ENCODE data around the gene SARS1.
"Not testable (repeated sequence)": the region's sequence is repeated elsewhere in the genome, so short reads cannot be mapped to it uniquely, and the experiment has no call there.

Gene SARS1

DNA sequence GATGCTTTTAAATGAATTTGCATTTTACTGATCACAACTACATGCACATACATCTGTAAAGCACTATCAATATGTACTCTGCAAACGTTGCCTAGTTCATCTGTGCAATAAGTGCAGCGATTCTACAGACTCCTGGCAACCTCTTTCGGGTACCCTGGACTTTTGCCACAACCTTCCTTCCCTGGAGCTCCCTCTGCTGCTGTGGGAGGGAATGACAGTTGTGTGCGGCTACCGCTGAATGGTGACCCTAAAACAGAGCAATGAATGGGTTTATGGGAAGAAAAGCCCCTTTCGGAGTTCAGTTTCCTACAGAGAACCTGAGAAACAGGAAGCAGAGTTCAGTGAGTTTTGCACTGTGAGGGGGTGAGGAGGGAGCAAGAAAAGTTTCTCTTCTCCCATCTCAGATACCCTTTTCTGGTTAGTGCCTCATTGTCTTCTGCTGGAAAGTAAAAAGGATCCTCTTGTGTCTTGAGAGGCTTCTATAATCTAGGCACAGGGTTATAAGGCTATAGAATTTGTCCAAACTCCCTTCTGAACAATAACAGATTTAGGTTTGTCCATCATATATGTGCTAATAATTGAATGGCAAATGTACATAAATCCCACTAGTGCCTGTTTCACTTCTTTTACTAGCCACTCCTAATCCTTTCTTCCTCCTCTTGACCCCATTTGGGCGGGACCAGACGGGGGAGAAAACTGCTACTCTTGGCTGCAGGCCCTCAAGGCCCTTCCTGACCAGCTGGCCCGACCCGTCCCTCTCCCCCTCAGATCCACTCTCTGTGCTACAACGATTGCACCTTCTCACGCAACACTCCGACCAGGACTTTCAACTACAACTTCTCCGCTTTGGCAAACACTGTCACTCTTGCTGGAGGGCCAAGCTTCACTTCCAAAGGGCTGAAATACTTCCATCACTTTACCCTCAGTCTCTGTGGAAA lies 19.8 kb upstream of the SARS1 start:
- no peak for DNase-seq (ENCODE audit: low read depth)

DNA sequence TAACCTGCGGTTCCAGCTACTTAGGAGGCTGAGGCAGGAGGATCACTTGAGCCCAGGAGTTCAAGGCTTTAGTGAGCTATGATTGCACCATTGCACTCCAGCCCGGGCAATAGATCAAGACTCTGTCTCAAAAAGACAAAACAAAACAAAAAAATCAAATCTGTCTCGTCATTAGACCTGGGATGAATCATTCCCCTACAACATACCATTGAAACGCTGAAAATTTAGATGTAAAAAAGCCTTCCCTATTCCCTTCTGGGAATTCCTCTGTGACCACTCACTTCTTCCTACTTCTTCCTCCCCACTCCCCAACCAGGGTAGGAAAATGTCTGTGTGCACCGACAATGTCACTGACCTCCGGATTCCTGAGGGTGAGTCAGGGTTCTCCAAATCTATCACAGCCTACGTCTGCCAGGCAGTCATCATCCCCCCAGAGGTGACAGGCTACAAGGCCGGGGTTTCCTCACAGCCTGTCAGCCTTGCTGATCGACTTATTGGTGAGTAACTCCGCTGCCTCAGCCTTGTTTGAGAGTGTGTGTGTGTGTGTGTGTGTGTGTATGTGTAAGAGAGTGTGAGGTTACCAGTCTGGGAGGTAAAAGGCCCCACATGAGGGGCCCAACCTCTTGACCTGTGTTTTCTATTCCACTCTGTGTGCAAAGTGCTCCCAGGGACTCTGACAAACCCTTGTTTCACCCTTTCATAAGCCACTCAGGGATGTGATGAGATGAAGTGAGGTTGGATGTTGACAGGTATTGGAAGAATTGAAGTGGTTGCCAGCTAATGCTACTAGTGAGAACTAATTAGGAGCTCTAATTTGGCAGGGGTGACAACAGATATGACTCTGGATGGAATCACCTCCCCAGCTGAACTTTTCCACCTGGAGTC lies 16.3 kb upstream of the SARS1 start:
- peak; percentile 99 for DNase-seq (ENCODE audit: low read depth)

DNA sequence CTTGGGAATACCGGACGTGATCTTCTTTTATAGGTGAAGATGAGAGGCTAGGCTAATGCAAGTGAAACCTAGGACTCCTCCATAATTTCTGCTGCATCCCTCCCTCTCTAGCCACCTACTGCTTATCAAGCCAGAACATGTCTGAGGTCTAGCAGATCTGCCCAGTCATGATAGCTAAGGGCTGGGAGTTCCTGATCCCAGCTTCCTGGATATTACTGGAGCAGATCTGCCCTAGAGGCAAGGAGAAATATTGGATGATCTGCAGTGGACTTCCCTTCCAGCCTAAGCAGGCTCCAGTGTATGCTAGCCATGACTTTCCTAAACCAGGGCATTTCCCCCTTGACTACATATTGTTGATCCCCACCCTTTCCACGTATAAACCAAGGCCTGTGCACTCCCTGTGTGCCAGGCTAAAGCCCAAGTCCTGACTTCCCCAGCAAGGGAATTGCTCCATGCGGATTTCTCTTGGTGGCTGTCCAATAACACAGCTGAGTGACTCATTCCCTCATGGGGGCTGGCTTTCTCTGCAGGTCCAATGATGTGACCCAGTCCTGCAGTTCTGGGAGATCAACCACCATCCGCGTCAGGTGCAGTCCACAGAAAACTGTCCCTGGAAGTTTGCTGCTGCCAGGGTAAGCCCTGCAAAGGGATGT lies 15.5 kb upstream of the SARS1 start:
- DNase-seq (ENCODE audit: low read depth), result no peak

GRCh38 chr1:109198745-109199144 lies 15.0 kb upstream of the SARS1 start:
- no peak for DNase-seq (ENCODE audit: low read depth)

DNA sequence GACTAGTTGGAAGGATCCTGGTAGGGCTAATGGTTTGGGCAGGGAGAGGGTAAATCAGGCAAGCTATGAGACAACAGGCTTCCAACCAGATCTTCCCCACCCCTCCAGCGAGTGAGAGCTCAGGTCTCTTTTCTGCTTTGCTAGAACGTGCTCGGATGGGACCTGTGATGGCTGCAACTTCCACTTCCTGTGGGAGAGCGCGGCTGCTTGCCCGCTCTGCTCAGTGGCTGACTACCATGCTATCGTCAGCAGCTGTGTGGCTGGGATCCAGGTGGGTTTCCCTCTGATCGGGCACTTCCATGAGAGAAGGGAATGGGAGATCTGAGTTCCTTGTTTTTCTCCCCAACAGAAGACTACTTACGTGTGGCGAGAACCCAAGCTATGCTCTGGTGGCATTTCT lies 14.0 kb upstream of the SARS1 start:
- DNase-seq (ENCODE audit: low read depth), result no peak

- DNase-seq (ENCODE audit: low read depth), result no peak
Observed at GRCh38 chr1:109201123-109201703, 12.5 kb upstream of the SARS1 start.

GRCh38 chr1:109204484-109204883 lies 9.2 kb upstream of the SARS1 start:
- DNase-seq (ENCODE audit: low read depth), result no peak

- DNase-seq (ENCODE audit: low read depth), result no peak
Observed at GRCh38 chr1:109206339-109206738, 7.4 kb upstream of the SARS1 start.

- no peak for DNase-seq (ENCODE audit: low read depth)
Observed at GRCh38 chr1:109207467-109208103, 6.1 kb upstream of the SARS1 start.

DNA sequence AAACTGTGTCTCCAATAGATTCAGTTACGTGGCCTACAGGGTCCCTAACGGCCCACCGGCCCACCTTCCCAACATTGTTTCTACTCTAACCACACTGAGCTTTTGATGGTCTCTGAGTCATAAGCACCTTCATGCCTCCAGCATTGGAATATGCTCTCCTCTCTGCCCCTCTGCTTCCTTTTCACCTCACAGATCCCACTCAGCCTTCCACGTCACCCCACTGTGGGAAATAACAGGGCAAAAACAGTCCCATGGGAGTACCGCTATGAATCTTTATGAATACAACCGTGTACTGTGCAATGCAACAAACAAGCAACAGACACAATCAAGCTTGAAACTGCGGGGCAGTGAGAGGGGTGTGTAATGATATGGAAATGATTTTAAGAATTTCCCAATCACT lies 5.3 kb upstream of the SARS1 start:
- DNase-seq (ENCODE audit: low read depth), result no peak

DNA sequence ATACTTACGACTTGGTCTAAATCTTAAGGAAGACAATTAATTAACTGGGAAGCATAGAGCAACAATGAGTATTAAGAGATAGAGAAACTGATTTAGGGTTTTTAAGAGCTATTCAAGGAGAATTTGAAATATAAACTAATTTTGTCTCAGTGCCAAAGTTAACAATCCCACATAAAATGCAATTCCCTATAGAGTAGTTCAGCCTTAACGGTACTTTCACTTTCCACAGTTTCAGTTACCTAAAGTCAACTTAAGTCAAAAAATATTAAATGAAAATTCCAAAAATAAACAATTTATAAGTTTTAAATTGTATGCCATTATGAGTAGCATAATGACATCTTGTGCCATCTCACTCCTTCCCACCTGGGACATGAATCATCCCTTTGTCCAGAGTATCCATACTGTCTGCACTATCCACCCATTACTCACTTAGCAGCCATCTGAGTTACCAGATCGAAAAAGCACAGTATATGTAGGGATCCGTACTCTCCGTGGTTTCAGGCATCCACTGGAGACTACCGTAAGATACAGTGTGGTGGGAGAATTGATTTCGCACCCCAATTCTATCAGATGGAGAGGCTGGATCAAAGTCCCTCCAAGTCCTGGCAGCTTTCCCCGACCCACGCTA lies 4.8 kb upstream of the SARS1 start:
- DNase-seq (ENCODE audit: low read depth), result no peak

DNA sequence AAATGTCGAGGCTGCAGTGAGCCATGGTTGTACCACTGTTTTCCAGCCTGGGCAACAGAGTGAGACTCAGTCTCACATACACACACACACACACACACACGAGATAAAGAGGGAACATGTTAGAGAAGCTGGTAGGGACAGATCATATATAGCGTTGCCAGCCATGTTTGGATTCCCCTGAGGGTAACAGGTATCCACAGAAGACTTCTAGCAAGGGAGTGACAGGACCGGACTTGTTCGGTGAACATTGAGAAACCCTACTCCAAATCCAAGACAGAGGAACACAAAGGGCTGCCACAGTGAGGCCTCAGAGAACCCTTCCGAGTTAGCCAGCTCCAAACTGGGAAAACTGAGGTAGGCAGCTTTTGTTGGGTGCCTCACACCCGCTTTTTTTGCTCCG lies 3.7 kb upstream of the SARS1 start:
- no peak for DNase-seq (ENCODE audit: low read depth)

- no peak for DNase-seq (ENCODE audit: low read depth)
Observed at GRCh38 chr1:109213345-109213823, 334 bp upstream of the SARS1 start.

GRCh38 chr1:109214695-109215623 lies 1.2 kb downstream of the SARS1 start:
- DNase-seq (ENCODE audit: low read depth), result no peak

DNA sequence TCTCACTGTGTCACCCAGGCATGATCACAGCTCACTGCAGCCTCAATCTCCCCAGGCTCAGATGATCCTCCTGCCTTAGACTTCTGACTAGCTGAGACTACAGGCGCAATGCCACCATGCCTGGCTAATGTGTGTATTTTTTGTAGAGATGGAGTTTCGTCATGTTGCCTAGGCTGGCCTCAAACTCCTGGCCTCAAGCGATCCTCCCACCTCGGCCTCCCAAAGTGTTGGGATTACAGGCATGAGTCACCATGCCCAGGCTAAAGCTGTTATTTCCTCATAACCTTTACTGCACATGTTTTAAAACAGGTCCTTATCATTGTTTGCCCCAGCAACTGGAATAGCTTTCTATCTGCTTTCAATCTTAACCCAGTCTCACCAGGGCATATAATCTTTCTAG lies 2.9 kb downstream of the SARS1 start:
- no peak for DNase-seq (ENCODE audit: low read depth)

DNA sequence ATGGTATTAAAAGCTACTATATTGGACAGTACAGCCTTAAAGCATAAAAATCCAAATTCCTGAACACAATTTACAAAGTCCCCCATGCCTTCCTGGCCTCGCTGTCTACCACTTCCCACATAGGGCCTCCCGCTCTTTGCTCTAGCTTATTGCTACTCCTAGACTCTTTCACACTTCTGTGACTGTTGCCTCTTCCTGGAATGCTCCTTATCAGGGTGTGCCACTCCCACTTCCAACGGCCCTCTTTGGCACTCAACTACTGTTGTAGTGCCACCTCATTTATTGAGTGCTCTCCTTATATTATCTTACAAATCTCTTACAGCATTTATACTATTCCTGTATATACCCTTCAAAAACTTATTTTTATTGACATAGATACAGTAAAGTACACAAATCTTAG lies 4.8 kb downstream of the SARS1 start:
- no peak for DNase-seq (ENCODE audit: low read depth)

DNA sequence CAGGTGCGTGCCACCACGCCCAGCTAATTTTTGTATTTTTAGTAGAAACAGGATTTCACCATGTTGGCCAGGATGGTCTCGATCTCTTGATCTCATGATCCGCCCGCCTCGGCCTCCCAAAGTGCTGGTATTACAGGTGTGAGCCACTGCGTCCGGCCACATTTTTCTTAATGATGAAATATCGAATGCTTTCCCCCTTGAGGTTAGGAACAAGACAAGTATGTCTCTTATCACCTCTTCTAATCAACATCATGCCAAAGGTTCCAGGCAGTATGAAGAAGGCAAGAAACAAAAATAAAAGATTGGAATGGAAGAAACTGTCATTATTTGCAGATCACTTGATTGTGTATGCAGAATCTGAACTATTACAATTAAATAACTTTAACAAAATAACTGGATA lies 7.5 kb downstream of the SARS1 start:
- DNase-seq (ENCODE audit: low read depth), result not testable (repeated sequence)

- DNase-seq (ENCODE audit: low read depth), result no peak
Observed at GRCh38 chr1:109225308-109225707, 11.6 kb downstream of the SARS1 start.

GRCh38 chr1:109225711-109226445 lies 12.2 kb downstream of the SARS1 start:
- no peak for DNase-seq (ENCODE audit: low read depth)
